Adipocyte (in vitro differentiated cells): Measurements from ENCODE around the gene SLCO2A1.

Experiments used
- DNase-seq: peaks from one replicate; pipeline ENCODE4 v3.0.0-alpha.2; 2015; ENCODE audit warnings: low read depth
- H3K27me3 ChIP-seq: replicated peaks from 2 replicates; pipeline ENCODE4 v1.7.0; 2013; ENCODE audit warnings: mild to moderate bottlenecking, low read length, moderate library complexity; ENCODE audit not compliant: control insufficient read depth, insufficient read depth
- H3K36me3 ChIP-seq: 2 replicates; pipeline ENCODE4 v1.7.0; 2013; ENCODE audit warnings: low read length, mild to moderate bottlenecking, moderate library complexity; ENCODE audit not compliant: control insufficient read depth, insufficient read depth, severe bottlenecking
- H3K4me1 ChIP-seq: 2 replicates; pipeline ENCODE4 v1.7.0; 2013; ENCODE audit warnings: mild to moderate bottlenecking, low read length, moderate library complexity; ENCODE audit not compliant: control insufficient read depth, insufficient read depth
- H3K4me3 ChIP-seq: 2 replicates; pipeline ENCODE4 v1.7.0; 2013; ENCODE audit warnings: mild to moderate bottlenecking, low read length, moderate library complexity
- H3K9ac ChIP-seq: 2 replicates; pipeline ENCODE4 v1.7.0; 2013; ENCODE audit warnings: mild to moderate bottlenecking, low read length, moderate library complexity
- H3K9me3 ChIP-seq: 2 replicates; pipeline ENCODE4 v1.7.0; 2013; ENCODE audit warnings: mild to moderate bottlenecking, low read length, moderate library complexity; ENCODE audit not compliant: control insufficient read depth

The SLCO2A1 gene

DNA sequence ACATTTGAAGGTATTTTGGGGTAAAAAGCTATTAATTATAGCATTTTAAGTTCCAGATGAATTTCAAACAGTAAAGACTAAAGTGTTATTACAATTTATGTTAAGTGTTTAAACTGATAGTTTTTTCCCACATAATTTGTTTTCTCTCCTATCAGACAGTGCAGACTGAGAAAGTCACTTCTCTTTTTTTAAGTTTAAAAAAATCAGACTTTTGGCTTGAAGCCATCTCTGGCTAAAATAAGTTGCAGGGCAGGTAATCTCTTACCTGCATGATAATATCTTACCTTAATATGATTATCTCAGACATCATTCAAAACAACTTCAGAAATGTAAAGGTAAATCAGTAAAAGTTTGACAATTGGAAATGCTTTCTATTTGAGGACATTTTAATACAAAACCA is 112.6 kb downstream of the SLCO2A1 start:
- no peaks in the 10 kb centered on the region for H3K9me3 ChIP-seq
- H3K4me3 ChIP-seq = no peak overlapping the region
- no peak for DNase-seq
- no peak overlapping the region for H3K9ac ChIP-seq
- peaks cover 9% of the 10 kb centered on the region for H3K27me3 ChIP-seq
- no peaks in the 10 kb centered on the region for H3K4me1 ChIP-seq
- no peaks in the 10 kb centered on the region for H3K36me3 ChIP-seq

GRCh38 chr3:133915685-133916658 is 113.8 kb downstream of the SLCO2A1 start:
- Histone ChIP-seq H3K36me3 (no peaks in the 10 kb centered on the region), H3K27me3 (peaks cover 9% of the 10 kb centered on the region), H3K4me3 (no peak overlapping the region), H3K9ac (no peak overlapping the region), H3K9me3 (no peaks in the 10 kb centered on the region), H3K4me1 (no peaks in the 10 kb centered on the region)
- no peak for DNase-seq

DNA sequence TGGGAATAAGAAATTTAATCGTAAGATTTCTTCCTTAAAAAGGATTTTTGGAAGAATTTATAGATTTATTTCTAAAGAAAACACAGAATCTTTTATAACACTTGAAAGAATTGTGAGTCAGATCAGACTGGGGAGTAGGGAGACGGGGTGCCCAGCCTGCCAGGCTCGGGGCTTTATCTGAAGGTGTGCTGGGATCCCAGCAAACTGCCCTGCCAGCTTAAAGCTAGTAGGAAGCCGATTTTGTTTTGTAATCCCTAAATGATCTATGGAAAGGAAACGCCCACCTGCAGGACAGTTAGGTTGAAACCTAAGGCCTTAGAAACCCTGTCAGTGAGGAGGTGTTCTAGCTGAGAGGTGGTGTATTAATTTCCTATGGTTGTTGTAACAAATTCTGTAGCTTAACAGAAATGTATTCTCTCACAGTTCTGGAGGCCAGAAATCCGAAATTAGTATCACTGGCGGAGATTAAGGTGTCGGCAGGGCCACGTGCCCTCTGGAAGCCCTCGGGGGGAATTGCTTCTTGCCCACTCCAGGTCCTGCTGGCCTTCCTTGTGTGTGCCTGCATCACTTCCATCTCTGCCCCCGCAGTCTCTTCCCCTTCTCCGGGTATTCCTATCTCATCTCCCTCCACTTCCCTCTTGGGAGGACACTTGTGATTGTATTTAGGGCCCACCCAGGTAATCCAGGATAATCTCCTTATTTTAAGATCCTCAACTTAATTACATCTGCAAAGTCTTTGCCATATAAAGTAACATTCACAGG is 114.7 kb downstream of the SLCO2A1 start:
- Histone ChIP-seq H3K36me3 (no peaks in the 10 kb centered on the region), H3K4me1 (no peaks in the 10 kb centered on the region), H3K27me3 (peaks cover 9% of the 10 kb centered on the region), H3K4me3 (no peak overlapping the region), H3K9ac (no peak overlapping the region), H3K9me3 (no peaks in the 10 kb centered on the region)
- DNase-seq = no peak

DNA sequence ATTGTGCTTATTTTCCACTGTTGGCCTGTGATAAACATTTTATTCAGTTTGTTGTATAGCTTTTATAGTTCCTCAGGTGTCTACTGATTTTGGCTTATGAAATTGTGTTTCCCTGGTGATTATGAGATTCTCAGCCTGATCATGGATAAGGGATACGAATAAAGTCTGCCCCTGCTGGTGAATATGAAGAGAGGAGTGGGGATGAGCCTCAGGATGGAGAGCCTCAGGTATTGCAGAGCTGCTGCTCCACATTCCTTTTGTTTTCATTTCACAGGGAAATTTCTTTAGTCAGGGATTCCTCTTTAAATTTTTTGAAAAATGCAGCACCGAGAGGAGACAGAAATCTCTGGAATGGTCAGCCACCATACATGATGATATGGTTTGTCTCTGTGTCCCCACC is 119.3 kb downstream of the SLCO2A1 start:
- H3K9ac ChIP-seq = no peak overlapping the region
- H3K9me3 ChIP-seq = no peaks in the 10 kb centered on the region
- no peaks in the 10 kb centered on the region for H3K4me1 ChIP-seq
- H3K4me3 ChIP-seq = no peak overlapping the region
- no peak for DNase-seq
- no peaks in the 10 kb centered on the region for H3K36me3 ChIP-seq
- H3K27me3 ChIP-seq = no peaks in the 10 kb centered on the region

DNA sequence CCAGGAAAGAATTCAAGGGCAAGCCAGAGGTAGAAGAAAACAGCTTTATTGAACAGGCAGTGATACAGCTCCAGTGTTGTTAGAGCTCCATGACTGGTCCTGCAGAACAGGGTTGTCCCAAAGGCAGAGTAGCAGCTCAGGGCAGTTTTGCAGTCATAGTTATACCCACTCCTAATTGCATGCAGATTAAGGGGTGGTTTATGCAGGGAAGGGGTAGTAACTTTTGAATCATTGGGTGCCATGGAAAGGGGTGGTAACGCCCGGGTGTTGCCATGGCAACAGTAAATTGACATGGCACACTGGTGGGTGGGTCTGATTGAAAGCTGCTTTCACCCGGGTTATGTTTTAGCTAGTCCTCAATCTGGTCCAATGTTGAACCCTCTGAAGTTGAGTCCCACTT is 124.3 kb downstream of the SLCO2A1 start:
- Histone ChIP-seq H3K4me3 (no peak overlapping the region), H3K9ac (no peak overlapping the region), H3K9me3 (no peaks in the 10 kb centered on the region), H3K4me1 (no peaks in the 10 kb centered on the region), H3K27me3 (peaks cover 4% of the 10 kb centered on the region), H3K36me3 (no peaks in the 10 kb centered on the region)
- no peak for DNase-seq

DNA sequence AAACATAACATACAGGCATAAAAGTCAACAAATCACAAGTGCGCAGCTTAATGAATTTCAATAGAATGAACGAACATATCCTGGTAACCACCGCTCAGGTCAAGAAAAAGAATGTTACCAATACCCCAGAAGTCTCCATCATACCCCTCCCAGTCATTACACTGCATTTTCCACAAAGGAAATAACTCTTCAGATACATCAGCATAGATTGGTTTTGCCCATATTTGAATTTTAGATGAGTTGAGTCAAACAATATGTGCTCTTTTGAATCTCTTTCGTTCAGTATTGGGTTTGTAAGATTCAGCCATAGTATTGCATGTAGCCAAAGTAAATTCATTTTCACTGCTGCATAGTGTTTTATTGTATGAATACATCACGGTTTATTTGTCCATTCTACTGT is 127.9 kb downstream of the SLCO2A1 start:
- no peaks in the 10 kb centered on the region for H3K9me3 ChIP-seq
- DNase-seq = no peak
- H3K4me3 ChIP-seq = no peak overlapping the region
- H3K4me1 ChIP-seq = no peaks in the 10 kb centered on the region
- no peaks in the 10 kb centered on the region for H3K36me3 ChIP-seq
- no peak overlapping the region for H3K9ac ChIP-seq
- peaks cover 11% of the 10 kb centered on the region for H3K27me3 ChIP-seq

DNA sequence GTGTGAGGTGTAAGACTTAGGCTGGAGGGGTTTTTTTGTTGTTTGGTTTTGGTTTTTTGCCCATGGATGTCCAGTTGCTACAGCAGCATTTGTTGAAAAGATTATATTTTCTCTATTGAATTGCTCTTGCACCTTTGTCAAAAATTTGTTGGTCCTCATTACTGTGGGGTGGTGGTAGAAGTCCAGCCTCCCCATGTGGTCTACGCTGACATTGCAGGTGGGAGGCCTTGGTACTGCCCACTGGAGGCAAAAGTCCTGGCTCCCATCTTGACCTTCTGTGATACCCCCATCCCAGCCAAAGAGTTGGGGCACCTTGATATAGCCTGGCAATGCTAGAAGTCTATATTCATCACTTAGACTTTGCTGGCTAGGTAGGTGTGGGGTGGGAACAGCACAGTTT is 128.6 kb downstream of the SLCO2A1 start:
- peaks cover 18% of the 10 kb centered on the region for H3K27me3 ChIP-seq
- H3K9me3 ChIP-seq = no peaks in the 10 kb centered on the region
- no peaks in the 10 kb centered on the region for H3K4me1 ChIP-seq
- no peak for DNase-seq
- H3K4me3 ChIP-seq = no peak overlapping the region
- H3K36me3 ChIP-seq = no peaks in the 10 kb centered on the region
- no peak overlapping the region for H3K9ac ChIP-seq

DNA sequence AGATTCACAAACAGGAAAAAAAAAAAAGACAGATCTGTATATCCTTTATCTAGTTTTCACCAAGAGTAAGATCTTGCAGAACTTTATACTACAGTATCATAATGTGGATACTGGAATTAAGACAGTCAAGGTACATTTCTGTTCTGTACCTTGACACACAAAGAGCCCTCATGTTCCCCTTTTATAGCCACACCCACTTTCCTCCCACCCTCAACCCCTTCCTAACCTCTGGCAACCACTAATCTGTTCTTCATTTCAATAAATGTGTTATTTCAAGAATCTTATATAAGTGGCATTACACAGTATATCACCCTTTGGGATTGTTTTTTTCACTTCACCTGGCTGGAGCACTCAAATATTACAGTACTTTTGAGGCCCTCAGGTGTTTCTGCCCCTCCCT is 130.4 kb downstream of the SLCO2A1 start:
- H3K27me3 ChIP-seq = peaks cover 18% of the 10 kb centered on the region

GRCh38 chr3:133897547-133897946 is 132.2 kb downstream of the SLCO2A1 start:
- Histone ChIP-seq H3K4me1 (no peaks in the 10 kb centered on the region), H3K27me3 (peaks cover 18% of the 10 kb centered on the region), H3K9me3 (no peaks in the 10 kb centered on the region)

More for the DNA sequence above, 130.4 kb downstream of the SLCO2A1 start:
- Histone ChIP-seq H3K9me3 (no peaks in the 10 kb centered on the region), H3K36me3 (no peaks in the 10 kb centered on the region), H3K9ac (no peak overlapping the region), H3K4me3 (no peak overlapping the region), H3K4me1 (no peaks in the 10 kb centered on the region)
- DNase-seq = no peak

DNA sequence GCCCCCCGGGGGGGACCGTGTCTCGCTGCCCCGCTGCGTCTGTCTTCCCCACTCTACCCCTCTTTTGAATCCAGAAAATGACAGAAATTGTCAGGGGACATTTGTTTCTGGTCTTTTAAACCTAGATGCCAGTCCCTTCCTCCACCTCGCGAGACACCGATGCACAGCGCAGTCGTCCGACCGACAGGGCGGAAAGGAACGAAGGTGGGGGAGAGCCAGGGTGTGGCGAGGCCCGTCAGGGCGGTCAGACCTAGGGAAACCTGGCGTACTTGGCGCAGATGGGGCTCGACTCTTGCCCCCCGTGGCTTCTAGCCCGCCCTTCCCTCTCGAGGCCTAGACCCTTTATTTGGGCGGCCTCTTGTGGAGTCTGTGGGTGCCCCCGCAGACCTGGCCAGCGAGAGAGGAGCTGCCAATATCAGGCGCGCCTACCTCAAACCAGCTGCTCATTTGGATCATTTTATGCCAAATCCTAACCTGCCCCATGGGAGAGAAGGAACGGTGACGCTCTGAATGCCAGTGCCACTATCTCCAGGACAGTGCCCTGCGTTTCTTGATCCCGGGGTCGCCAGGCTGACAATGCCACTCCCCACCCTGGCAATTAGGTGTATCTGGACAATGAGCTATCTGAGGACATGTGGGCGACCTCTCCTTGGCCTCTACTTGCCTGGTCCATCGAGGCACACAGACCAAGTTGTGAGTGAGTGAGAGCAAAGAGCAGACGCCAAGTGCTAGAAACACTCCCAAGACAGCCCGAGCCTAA is 133.5 kb downstream of the SLCO2A1 start:
- Histone ChIP-seq H3K9ac (peak overlapping the region; percentile 71), H3K4me3 (peak overlapping the region; percentile 84), H3K9me3 (no peaks in the 10 kb centered on the region), H3K4me1 (no peaks in the 10 kb centered on the region), H3K36me3 (no peaks in the 10 kb centered on the region), H3K27me3 (peaks cover 13% of the 10 kb centered on the region)
- peak; percentile 39 for DNase-seq

More at GRCh38 chr3:133897547-133897946, 132.2 kb downstream of the SLCO2A1 start:
- H3K9ac ChIP-seq = no peak overlapping the region
- DNase-seq = no peak
- no peaks in the 10 kb centered on the region for H3K36me3 ChIP-seq
- no peak overlapping the region for H3K4me3 ChIP-seq
